DND-41 (cell line): ENCODE results near the gene SORBS1.

Experiments
- CTCF ChIP-seq: IDR thresholded peaks from 2 replicates; pipeline ENCODE4 v1.5.1; 2012; ENCODE audit warnings: borderline replicate concordance, low read length, moderate library complexity, mild to moderate bottlenecking; ENCODE audit not compliant: poor library complexity, severe bottlenecking; ENCODE audit errors: extremely low read depth
- EZH2 ChIP-seq: IDR thresholded peaks from 3 replicates; pipeline ENCODE4 v1.6.1; 2012; ENCODE audit warnings: borderline replicate concordance, low read depth, mild to moderate bottlenecking, moderate library complexity, low read length, inconsistent platforms; ENCODE audit not compliant: severe bottlenecking

GRCh38 chr10:95443636-95444035, 117.5 kb downstream of the SORBS1 start:
- TF ChIP-seq CTCF = no peak
- TF ChIP-seq EZH2 = no peak
